ENCODE results near the gene SEPTIN6.

GRCh38 chrX:119672426-119672825 is 20.5 kb downstream of the SEPTIN6 start:
- TF ChIP-seq CTCF (IDR thresholded peaks at IDR 0.05; ENCODE audit: insufficient read depth, low read depth, low read length) (no peak), EZH2 (IDR thresholded peaks at IDR 0.05; ENCODE audit: insufficient read depth, low read length) (no peak)

All from astrocyte (in vitro differentiated cells and primary cell).